K562 treated with DMSO at 1 percent for 48 hours (cell line): Measurements from ENCODE around the gene HSD17B4. TPM values are rescaled to one million over a fixed set of nuclear protein-coding genes. Genes with fewer than 3 reads are reported as not detected.

ENCODE experiments used
- total RNA-seq: library from RNA; unstranded; fragments of 300-600 nt; gene quantifications from 2 replicates; pipeline ENCODE4 v1.2.3, GENCODE V29; 2022; ENCODE audit warnings: low replicate concordance; ENCODE audit errors: extremely low read depth

HSD17B4 gene, protein sequence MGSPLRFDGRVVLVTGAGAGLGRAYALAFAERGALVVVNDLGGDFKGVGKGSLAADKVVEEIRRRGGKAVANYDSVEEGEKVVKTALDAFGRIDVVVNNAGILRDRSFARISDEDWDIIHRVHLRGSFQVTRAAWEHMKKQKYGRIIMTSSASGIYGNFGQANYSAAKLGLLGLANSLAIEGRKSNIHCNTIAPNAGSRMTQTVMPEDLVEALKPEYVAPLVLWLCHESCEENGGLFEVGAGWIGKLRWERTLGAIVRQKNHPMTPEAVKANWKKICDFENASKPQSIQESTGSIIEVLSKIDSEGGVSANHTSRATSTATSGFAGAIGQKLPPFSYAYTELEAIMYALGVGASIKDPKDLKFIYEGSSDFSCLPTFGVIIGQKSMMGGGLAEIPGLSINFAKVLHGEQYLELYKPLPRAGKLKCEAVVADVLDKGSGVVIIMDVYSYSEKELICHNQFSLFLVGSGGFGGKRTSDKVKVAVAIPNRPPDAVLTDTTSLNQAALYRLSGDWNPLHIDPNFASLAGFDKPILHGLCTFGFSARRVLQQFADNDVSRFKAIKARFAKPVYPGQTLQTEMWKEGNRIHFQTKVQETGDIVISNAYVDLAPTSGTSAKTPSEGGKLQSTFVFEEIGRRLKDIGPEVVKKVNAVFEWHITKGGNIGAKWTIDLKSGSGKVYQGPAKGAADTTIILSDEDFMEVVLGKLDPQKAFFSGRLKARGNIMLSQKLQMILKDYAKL
- total RNA-seq = not detected in 2 replicates

DNA sequence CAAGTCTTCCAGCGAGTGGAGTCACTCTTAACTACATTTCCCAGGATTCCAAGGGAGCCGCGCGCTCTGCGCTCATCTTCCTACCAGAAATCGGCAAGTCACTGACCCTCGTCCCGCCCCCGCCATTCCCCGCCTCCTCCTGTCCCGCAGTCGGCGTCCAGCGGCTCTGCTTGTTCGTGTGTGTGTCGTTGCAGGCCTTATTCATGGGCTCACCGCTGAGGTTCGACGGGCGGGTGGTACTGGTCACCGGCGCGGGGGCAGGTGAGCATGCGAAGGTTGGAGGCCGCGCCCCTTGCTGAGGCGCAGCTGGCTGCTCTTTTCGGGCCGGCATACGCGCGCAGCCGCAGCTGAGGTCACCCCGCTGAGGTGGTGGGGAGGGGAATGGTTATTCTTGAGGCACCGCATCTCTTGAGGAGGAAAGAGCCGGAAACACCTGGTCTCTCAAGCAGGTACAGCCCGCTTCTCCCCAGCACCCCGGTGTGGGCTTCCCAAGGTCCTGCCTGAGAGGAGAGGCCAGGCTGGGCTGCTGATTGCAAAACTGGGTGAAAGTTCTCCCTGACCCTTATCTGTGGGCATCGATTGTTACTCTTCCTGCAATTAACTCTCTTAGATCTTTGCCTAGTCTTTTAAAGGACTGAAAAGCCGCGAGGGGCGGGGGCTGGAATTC is at the start of gene HSD17B4:
Gene HSD17B4, plus strand, starts transcription at position 125 of the 667 bp plus-strand sequence. Its CDS starts 79 bp downstream, at position 204.

Other genes with a start within 250 kb of the HSD17B4 start
- not detected in 2 replicates for gene TNFAIP8, start 96.5 kb upstream of the HSD17B4 start, total RNA-seq
- gene FAM170A, start 177.1 kb downstream of the HSD17B4 start, total RNA-seq = not detected in 2 replicates